ENCODE results near the gene PBLD. TPM values are rescaled to one million over a fixed set of nuclear protein-coding genes. Genes with fewer than 3 reads are reported as not detected.
"Not testable (repeated sequence)": the region's sequence is repeated elsewhere in the genome, so short reads cannot be mapped to it uniquely, and the experiment has no call there.

The PBLD gene
- total RNA-seq, 1 experiment from 2014 or later: 2.3 TPM

DNA sequence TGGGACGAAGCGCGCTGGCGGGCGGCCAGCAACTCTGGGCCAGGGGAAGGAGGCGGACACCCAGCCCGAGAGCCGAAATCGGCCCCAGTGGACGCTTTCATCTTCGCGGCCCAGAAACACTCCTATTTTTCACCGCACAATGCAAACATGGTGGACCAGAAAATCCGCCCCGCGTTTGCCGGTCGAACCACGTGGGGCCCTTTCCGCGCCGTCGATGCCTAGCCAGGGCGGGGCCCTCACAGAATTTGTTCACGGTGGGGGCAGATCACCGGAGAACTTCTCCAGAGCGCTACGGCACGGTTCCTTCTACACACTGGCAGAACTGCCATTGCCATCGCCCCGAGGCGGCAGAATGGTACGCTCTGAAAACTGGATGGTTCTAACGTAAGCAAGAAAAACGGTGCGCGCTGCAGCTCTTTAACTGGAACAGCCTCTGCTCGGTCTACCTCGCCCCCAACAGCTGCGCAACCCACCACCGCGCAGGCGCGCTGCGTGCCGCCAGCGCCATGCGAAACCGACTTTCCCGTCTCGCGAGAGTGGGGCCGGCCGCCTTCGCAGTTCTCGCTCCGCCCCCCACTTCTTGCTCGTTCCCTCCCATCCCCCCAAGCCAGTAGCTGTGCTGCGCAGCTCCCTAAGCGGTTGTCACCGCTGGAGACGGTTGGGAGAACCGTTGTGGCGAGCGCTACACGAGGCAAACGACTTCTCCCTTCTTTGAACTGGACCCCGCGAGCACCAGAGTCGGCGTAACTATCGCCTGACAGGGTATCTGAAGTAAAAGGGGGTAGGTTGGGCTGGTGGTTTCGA lies 1.1 kb downstream of the PBLD start, which contains the start of gene HNRNPH3:
Gene HNRNPH3 (plus strand): TSS at position 610 of the 804 bp plus-strand sequence. CDS start 5,158 bp downstream, outside the sequence.
- peak; percentile 98 for DNase-seq (ENCODE audit: low spot score)

DNA sequence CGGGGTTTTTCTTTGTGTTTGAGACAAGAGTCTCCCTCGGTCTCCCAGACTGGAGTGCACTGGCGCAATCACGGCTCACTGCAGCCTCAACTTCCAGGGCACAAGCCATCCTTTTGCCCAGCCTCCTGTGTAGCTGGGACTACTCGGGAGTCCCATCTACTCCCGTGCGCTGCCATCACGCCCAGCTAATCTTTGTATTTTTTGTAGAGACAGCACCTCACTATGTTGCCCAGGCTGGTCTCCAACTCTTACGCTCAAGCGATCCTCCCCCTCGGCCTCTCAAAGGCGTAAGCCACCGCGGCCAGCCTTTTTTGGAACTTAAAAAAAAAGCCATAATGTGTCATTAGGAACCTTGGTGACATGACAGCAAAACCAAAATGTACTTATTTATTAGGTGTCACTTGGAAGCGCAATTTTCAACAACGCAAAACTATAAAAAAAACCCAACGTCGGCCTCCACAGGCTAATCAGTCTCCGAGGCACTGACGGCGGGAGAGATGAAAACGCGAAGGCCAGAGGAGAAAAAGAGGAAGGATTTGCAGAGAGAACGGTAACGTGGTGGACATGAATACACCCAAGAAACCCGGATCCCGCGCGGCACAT lies 1.8 kb downstream of the PBLD start:
- DNase-seq (ENCODE audit: low spot score): peak; percentile 42

GRCh38 chr10:68329506-68329861 lies 3.2 kb downstream of the PBLD start:
- no peak for DNase-seq (ENCODE audit: low spot score)

DNA sequence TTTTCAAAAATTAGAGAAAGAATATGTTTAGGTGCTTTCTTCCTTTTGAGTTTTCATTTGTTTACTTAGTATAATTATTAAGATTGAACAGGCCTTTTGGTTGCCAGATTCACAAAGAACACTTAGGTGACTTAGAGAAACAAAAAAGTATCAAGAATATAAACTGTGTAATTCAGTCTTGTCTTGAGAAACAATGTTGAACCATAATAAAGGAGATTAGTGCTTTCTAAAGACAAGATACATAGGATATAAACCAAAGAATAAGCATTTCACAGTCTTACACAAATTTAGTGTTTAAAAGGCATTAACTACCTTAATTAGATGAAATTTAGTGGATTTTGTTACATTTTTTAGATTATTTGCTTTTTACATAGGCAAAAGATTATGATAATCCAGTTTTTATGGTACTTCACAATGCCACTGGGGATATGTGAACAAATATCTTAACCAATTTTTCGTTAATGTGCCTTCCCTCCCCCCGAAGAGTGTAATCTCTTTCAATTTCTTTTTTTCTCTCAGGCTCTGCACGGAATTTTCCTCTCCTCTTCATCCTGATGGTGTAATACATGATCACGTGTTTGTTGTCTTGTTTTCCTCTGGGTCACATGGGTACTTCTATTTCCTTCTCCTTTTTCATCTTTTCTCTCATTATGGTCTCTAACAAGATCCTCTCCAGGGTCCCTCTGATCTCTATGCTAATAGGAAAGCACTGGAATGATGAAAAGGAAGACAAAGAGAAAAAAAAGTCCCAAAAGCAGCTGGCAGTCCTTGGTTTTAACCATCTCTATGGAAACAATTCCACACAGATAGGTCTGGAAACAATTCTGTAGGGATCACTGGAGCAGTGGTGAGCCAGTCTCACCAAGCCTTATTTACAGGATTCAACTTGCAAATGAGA lies 4.6 kb downstream of the PBLD start:
- DNase-seq (ENCODE audit: low spot score): peak; percentile 33

DNA sequence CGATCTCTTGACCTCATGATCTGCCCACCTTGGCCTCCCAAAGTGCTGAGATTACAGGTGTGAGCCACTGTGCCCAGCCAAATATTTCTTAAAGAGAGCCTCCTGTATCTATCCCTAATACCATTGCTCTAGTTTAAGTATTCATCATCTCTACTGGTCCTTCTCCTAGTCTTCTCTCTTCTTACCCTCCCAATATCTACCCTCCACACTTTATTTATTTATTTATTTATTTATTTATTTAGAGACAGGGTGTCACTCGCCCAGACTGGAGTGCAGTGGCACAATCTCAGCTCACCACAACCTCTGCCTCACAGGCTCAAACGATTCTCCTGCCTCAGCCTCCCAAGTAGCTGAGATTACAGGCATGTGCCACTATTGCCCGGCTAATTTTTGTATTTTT lies 8.3 kb downstream of the PBLD start:
- DNase-seq (ENCODE audit: low spot score): not testable (repeated sequence)

DNA sequence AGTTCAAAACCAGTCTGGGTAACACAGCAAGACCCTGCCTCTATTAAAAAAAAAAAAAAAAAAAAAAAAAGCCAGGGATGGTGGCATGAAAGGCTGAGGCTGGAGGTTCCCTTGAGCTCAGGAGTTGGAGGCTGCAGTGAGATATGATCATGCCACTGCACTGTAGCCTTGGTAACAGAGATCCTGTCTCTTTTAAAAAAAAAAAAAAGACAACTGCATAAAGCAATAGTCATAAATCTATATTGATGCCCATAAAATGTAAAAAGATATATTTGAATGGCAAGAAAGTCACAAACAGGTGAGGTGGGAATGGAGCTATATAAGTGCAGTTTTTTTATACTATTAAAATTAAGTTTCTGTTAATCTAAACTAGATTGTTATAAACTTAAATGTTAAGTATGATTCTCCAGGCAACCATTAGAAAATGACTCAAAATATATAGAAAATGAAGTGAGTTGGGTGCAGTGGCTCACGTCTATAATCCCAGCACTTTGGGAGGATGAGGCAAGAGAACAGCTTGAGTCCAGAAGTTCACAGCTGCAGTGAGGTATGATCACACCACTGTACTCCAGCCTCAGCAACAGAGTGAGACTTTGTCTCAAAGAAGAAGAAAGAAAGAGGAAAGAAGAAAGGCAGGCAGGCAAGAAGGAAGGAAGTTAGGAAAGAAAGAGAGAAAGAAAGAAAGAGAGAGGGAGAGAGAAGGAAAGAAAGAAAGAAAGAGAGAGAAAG lies 14.2 kb downstream of the PBLD start:
- no peak for DNase-seq (ENCODE audit: low spot score)

DNA sequence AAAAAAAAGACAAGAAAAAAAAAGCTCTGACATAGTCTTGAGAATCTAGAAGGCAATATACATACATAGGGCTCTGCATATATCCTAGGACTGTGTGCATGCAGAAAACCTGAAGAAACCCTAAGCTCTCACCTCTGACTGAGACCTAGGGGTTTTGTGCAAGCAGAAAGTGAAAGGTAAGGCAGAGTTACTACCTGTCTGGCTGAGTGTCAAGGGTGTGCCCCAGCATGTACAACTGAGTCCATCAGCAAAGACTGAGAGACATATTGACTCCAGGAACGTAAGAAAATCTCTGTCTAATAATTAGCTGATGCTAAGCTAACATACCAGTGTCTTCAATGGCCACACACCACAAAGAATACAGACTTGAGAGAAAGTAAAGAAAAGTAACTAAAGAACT lies 17.1 kb downstream of the PBLD start:
- no peak for DNase-seq (ENCODE audit: low spot score)

- DNase-seq (ENCODE audit: low spot score): not testable (repeated sequence)
These were observed 17.8 kb downstream of the PBLD start for GRCh38 chr10:68314930-68315329.

DNA sequence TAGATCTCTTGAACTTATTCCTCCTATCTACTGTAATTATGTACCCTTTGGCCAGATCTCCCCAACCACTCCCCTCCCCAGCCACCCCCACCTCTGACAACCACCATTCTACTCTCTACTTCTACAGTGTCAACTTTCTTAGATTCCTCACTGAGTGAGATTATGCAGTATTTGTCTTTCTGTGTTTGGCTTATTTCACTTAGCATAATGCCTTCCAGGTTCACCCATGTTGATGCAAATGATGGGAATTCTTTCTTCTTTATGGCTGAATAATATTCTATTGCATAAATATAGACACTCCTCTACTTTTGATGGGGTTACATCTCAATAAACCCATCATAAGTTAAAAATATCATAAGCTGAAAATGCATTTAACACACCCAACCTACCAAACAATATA lies 22.2 kb downstream of the PBLD start:
- DNase-seq (ENCODE audit: low spot score): no peak

- DNase-seq (ENCODE audit: low spot score): no peak
These were observed 26.9 kb downstream of the PBLD start for GRCh38 chr10:68305854-68306253.

DNA sequence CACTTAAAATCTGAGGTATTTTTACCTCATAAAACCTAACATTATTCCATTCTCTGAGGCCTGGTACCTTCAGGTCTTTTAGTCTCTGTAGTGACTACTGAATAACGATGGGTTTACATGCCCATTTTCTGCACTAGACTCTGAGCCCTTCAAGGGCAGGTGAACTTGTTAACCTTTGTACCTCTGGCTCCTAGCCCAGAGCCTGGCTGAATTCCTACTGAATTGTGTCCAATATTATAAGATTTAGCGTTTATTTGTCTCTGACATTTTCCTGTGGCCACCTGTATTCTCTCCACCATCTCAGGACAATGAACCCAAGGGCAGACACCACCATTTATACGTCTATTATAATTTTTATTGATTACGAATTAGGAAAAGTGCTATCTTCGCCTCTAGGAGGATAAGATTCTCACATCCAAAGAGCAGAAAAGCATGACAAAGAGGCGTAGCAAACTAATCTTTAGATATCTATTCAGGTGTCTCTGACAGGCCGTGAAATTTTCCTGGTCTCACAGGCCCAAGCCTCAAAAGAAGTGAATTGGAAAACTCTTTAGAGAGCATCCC lies 28.8 kb downstream of the PBLD start:
- DNase-seq (ENCODE audit: low spot score): peak; percentile 19

DNA sequence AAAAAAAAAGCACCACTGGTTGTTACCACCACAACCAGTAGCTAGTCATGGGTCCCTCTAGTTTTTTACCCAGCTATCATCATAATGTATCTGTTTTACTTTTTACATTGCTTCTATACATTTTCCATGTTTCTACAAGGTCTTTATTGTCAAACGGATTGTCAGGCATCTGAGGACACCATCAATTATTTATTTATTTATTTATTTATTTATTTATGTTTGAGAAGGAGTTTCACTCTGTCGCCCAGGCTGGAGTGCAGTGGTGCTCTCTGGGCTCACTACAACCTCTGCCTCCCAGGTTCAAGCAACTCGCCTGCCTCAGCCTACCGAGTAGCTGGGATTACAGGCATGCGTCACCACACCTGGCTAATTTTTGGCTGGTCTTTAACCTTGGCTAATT lies 29.9 kb downstream of the PBLD start:
- DNase-seq (ENCODE audit: low spot score): no peak

DNA sequence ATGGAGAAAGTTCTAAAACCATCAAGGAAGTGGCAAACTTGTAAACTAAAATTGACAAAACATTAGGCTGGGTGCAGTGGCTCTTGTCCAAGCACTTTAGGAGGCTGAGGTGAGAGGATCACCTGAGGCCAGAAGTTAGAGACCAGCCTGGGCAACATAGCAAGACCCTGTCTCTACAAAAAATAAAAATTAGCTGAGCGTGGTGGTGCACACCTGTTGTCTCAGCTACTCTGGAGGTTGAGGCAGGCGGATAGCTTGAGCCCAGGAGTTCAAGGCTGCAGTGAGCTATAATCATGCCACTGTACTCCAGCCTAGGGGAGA lies 30.3 kb downstream of the PBLD start:
- DNase-seq (ENCODE audit: low spot score): no peak

GRCh38 chr10:68301790-68302502 lies 30.8 kb downstream of the PBLD start:
- peak; percentile 88 for DNase-seq (ENCODE audit: low spot score)

GRCh38 chr10:68301301-68301700 lies 31.4 kb downstream of the PBLD start:
- DNase-seq (ENCODE audit: low spot score): no peak

GRCh38 chr10:68296843-68297663 lies 35.7 kb downstream of the PBLD start:
- no peak for DNase-seq (ENCODE audit: low spot score)

GRCh38 chr10:68290736-68291135 lies 42.0 kb downstream of the PBLD start:
- DNase-seq (ENCODE audit: low spot score): no peak

GRCh38 chr10:68288717-68289116 lies 44.0 kb downstream of the PBLD start:
- no peak for DNase-seq (ENCODE audit: low spot score)

- DNase-seq (ENCODE audit: low spot score): no peak
These were observed 48.4 kb downstream of the PBLD start for GRCh38 chr10:68284062-68285001.
